ENCODE results near the gene FKBP9.
"Not testable (repeated sequence)": the region's sequence is repeated elsewhere in the genome, so short reads cannot be mapped to it uniquely, and the experiment has no call there.

Gene FKBP9

GRCh38 chr7:33005193-33005592 lies 48.0 kb downstream of the FKBP9 start:
- DNase-seq (ENCODE audit: low read depth, low spot score), result not testable (repeated sequence)

GRCh38 chr7:33005690-33006089 lies 48.5 kb downstream of the FKBP9 start:
- not testable (repeated sequence) for DNase-seq (ENCODE audit: low read depth, low spot score)

- DNase-seq (ENCODE audit: low read depth, low spot score), result no peak
Measured at GRCh38 chr7:33009734-33010133, 52.5 kb downstream of the FKBP9 start.

- no peak for DNase-seq (ENCODE audit: low read depth, low spot score)
Measured at GRCh38 chr7:33012364-33012763, 55.1 kb downstream of the FKBP9 start.

GRCh38 chr7:33024189-33024757 lies 67.0 kb downstream of the FKBP9 start:
- no peak for DNase-seq (ENCODE audit: low read depth, low spot score)

- DNase-seq (ENCODE audit: low read depth, low spot score), result no peak
Measured at GRCh38 chr7:33035776-33036175, 78.5 kb downstream of the FKBP9 start.

GRCh38 chr7:33038639-33039038 lies 81.4 kb downstream of the FKBP9 start:
- no peak for DNase-seq (ENCODE audit: low read depth, low spot score)

- DNase-seq (ENCODE audit: low read depth, low spot score), result no peak
Measured at GRCh38 chr7:33039257-33039902, 82.1 kb downstream of the FKBP9 start.

- no peak for DNase-seq (ENCODE audit: low read depth, low spot score)
Measured at GRCh38 chr7:33039903-33040292, 82.7 kb downstream of the FKBP9 start.

GRCh38 chr7:33040803-33041516 lies 83.7 kb downstream of the FKBP9 start:
- no peak for DNase-seq (ENCODE audit: low read depth, low spot score)

GRCh38 chr7:33041631-33042428 lies 84.6 kb downstream of the FKBP9 start:
- no peak for DNase-seq (ENCODE audit: low read depth, low spot score)

GRCh38 chr7:33043501-33044400 lies 86.5 kb downstream of the FKBP9 start:
- DNase-seq (ENCODE audit: low read depth, low spot score), result no peak

- DNase-seq (ENCODE audit: low read depth, low spot score), result no peak
Measured at GRCh38 chr7:33044401-33044718, 87.1 kb downstream of the FKBP9 start.

- DNase-seq (ENCODE audit: low read depth, low spot score), result no peak
Measured at GRCh38 chr7:33044986-33045385, 87.7 kb downstream of the FKBP9 start.

GRCh38 chr7:33048257-33048656 lies 91.0 kb downstream of the FKBP9 start:
- no peak for DNase-seq (ENCODE audit: low read depth, low spot score)

- no peak for DNase-seq (ENCODE audit: low read depth, low spot score)
Measured at GRCh38 chr7:33048704-33049103, 91.5 kb downstream of the FKBP9 start.

- no peak for DNase-seq (ENCODE audit: low read depth, low spot score)
Measured at GRCh38 chr7:33050535-33051318, 93.5 kb downstream of the FKBP9 start.

- no peak for DNase-seq (ENCODE audit: low read depth, low spot score)
Measured at GRCh38 chr7:33053721-33054120, 96.5 kb downstream of the FKBP9 start.

GRCh38 chr7:33054261-33054964 lies 97.2 kb downstream of the FKBP9 start:
- DNase-seq (ENCODE audit: low read depth, low spot score), result no peak

GRCh38 chr7:33055158-33055557 lies 97.9 kb downstream of the FKBP9 start:
- no peak for DNase-seq (ENCODE audit: low read depth, low spot score)
